Measurements from ENCODE around the gene METTL3.
A peak's percentile ranks its signal among the peaks of the same experiment; 100 is the strongest.

- TF ChIP-seq CTCF (IDR thresholded peaks at IDR 0.05; ENCODE audit: low read length): peak; percentile 50
- TF ChIP-seq EZH2 (optimal IDR thresholded peaks at IDR 0.05; ENCODE audit: low read depth, low read length): no peak
- no peak for TF ChIP-seq EZH2phosphoT487 (IDR thresholded peaks at IDR 0.05; ENCODE audit: low read length)
Observed at GRCh38 chr14:21455912-21456667, 55.0 kb downstream of the METTL3 start, which contains the start of gene CHD8.
